Ovary (tissue), 3 donors: ENCODE data around the gene RASA2.

Experiments
- EP300 ChIP-seq: sonication (generic); formaldehyde crosslinking; IDR thresholded peaks from one replicate; pipeline ENCODE4 v1.6.1; 2017; ENCODE audit warnings: antibody characterized with exemption
- POLR2A ChIP-seq: fragments of 450-650 bp; IDR thresholded peaks from one replicate; pipeline ENCODE4 v1.6.1; 2017; ENCODE audit warnings: antibody characterized with exemption, mild to moderate bottlenecking, moderate library complexity
- TF ChIP-seq, protein P1 (sequence below), 3 donors: fragments of 450-650 bp in 2 of 3; fragments of 200-600 bp in 1 of 3; IDR thresholded peaks; one replicate each; pipeline versions ENCODE4 v1.5.1 to v1.8.0; 2016 to 2022; ENCODE audit warnings: antibody characterized with exemption in 3 of 3, mild to moderate bottlenecking in 1 of 3
- donor health status: DM: no; HTN: no; CAD: no.

DNA sequence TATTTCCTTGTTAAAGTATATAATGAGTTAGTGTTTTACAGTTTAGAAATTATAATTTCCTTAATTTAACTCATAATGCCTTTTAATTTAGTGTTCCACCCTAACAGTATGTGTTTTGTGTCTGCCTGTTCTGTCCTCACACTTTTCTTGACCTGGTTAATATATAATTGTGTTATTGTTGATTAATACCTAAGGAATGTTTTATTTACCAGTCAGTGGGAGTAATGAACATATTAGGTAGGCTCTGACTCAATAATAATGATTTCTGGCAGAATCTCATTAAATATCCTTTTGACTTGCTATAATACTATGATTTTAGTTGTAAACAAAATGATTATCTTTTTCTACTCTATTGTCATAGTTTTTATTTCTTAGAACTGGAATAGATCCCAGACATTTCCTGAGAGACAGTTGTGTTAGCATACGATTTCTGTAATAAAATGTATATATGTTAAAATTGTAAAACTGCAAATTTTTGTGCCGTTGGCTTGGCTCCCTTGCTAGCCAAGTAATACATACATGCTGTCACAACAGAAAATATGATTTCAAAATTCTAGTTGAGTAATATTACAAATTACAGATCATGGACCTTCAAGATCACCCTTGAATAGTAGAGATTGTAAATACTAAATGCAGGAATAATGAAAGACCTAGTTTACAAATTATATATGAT lies 51.9 kb downstream of the RASA2 start:
- TF ChIP-seq, protein P1, sequence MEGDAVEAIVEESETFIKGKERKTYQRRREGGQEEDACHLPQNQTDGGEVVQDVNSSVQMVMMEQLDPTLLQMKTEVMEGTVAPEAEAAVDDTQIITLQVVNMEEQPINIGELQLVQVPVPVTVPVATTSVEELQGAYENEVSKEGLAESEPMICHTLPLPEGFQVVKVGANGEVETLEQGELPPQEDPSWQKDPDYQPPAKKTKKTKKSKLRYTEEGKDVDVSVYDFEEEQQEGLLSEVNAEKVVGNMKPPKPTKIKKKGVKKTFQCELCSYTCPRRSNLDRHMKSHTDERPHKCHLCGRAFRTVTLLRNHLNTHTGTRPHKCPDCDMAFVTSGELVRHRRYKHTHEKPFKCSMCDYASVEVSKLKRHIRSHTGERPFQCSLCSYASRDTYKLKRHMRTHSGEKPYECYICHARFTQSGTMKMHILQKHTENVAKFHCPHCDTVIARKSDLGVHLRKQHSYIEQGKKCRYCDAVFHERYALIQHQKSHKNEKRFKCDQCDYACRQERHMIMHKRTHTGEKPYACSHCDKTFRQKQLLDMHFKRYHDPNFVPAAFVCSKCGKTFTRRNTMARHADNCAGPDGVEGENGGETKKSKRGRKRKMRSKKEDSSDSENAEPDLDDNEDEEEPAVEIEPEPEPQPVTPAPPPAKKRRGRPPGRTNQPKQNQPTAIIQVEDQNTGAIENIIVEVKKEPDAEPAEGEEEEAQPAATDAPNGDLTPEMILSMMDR (IDR thresholded peaks at IDR 0.05): no peak
- TF ChIP-seq EP300 (no peak), POLR2A (no peak)
